Stimulated activated CD8-positive, alpha-beta memory T cell treated with anti-CD3 and anti-CD28 coated beads, Interleukin-15, amount 100 ng/mL, for 48 hours (primary cell): ENCODE measurements around the gene KAT2B.
"Not testable (repeated sequence)": the region's sequence is repeated elsewhere in the genome, so short reads cannot be mapped to it uniquely, and the experiment has no call there.

ENCODE experiments used
- DNase-seq, 2 donors: peaks; one replicate each; pipeline ENCODE4 v3.0.0-alpha.2; 2020; ENCODE audit warnings: low read depth in 2 of 2

Gene KAT2B

DNA sequence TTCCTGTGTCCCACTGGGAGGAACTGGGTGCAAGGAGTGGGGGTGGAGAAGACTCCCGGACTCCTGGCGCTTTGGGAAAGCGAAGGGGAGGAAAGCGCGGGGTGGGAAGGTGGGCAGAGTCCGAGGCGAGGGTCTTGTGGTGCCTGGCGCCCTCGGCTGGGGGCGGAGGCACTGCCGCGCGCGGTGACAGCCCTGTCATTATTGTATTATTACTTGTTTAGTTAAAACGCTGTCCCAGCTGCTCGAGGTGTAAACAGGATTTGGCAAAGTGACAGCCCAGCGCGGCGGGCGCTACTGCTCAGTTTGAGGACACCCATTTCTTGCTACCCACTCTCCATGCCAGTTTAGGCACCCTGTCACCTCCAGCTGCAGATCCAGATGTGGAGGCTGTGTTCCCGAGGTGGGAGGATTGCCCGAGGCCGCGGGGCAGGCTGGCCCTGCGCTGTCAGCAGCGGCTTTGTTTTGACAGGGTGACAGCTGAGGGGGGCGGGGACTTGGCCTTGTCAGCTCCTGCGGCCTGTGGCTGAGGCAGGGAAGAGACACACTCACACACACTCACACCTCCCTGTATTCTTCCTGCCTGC is 1.0 kb downstream of the KAT2B start:
- peak; percentile 69 to 72 for DNase-seq

DNA sequence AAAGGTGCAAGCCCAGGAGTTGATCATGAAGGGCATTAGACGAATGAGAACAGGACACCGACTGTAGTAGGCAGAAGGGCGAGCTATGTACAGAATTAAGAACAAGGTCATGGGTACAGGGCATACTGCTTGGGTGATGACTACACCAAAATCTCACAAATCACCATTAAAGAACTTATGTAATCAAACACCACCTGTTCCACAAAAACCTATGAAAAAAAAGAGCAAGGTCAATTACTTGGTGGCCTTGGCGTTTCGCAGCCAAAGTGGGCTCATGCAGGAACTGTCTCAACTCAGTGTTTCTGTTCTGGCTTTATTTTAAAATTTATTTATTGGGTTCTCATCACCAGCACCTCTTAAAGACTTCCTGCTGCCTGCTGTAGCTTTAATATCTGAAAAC is 2.1 kb downstream of the KAT2B start:
- DNase-seq = no peak

DNA sequence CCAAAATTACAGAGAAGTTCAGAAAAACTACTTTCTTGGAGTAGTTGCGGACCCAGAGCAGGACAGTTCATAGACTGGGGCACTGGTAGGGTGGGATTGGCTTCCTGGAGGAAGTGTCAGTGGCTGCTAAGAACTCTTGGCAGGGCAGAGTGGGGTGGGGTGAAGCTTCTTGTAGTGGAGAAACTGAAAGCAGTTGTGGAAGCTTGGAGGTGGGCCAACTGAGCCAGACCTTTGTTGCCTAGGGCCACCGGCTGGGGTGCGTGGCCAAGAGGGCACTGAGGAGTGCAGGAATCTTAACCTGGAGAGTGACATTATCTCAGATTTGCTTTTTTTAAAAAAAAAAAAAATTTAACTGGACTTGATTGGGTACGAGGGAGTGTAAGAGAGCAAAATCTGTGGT is 3.1 kb downstream of the KAT2B start:
- DNase-seq = no peak

DNA sequence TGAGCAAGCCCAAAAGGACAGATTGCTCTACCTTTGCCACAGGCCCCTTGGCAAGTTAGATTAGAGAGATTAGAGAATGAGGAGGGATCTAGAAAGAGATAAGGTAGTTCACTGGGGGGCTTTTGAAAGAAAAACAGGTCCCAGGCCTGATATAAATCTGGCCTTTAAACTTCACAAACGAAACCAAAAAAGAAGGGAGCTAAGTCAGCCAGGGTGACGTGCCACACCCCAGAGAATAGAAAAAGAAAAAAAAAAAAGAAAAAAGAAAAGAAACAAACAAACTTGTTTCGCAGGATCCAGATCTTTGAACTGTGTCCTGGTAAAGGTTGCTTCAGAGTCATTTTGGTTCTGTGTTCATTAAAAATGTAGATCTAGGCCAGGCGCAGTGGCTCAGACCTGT is 3.6 kb downstream of the KAT2B start:
- DNase-seq = no peak

DNA sequence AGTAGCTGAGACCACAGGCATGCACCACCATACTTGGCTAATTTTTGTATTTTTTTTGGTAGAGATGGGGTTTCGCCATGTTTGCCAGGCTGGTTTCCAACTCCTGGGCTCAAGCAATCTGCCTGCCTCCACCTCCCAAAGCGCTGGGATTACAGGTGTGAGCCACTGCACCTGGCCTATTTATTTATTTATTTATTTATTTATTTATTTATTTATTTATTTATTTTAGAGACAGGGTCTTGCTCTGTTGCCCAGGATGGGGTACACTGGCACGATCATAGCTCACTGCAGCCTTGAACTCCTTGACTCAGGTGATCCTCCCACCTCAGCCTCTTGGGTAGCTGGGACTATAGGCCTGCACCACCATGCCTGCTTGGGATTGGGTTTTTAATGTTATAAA is 4.9 kb downstream of the KAT2B start:
- DNase-seq = not testable (repeated sequence)

DNA sequence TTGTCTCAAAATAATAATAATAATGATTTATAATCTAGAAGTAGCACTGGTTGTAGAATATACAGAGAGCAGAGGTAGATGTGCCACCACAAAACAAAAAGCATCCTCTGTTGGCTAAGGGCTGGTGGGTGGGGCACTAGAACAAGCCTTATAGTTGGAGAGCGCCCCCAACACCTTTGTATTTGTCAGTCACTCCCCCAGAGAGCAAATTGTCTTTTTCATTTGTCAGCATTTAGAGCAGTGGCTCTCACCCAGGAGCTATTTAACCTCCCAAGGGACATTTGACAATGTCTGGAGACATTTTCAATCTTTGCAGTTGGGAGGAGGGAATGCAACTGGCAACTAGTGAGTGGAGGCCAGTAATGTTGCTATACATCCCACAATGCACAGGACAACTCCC is 6.3 kb downstream of the KAT2B start:
- no peak for DNase-seq

DNA sequence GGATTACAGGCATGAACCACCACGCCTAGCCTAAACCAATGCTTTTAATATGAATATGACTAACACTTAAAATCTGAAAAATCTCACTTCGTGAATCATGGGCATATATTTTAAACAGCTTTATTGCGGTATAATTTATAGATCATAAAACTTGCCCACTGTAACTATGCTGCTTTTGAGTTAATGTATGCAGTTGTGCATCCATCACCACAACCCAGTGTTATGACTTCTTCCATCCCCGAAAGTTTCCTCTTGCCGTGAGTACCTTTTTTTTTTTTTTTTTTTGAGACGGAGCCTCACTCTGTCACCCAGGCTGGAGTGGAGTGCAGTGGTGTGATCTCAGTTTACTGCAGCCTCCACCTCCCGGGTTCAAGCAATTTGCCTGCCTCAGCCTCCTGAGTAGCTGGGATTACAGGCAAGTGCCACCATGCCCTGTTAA is 7.1 kb downstream of the KAT2B start:
- no peak for DNase-seq

DNA sequence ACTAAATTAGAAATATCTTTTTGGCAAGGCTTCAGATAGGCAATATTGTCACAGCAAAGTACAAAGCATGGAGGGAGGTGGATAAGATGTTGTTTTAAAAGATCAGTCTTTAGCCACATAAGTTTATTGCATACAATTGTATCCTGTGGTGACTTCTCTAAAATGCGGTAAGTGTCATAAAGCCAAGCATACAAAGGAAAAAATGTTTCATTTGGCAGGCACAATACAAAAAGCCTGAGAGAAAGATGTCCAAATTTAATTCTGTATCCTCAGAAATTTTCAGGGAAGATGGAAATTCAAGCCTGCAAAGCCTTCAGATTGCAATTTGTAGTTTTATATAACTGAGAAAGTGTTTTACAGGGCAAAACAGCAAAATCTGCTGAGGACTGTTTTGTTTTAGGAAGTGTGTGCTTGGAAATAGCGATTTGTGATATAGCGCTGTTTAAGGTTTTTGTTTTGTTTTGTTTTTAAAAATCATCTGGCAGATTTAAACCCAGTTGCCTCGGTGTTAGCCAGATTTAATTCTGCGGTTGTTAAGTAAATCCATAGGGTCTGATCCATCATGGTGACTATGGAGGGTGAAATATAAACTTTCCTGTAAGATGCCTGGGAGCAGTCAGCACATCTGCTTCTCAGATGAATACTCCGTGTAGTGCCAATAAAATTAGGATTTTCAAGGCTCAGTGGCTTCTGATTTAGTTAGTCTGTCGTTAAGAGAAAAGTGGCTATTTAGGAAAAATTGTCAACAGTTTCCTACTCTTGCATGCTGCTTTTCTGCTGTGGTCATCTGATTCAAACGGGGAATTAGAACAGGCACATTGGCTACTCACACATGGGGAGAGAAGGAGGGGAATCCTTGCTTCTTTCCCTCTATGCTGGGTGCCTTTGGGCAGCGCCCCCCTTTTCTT is 8.0 kb downstream of the KAT2B start:
- DNase-seq = no peak

DNA sequence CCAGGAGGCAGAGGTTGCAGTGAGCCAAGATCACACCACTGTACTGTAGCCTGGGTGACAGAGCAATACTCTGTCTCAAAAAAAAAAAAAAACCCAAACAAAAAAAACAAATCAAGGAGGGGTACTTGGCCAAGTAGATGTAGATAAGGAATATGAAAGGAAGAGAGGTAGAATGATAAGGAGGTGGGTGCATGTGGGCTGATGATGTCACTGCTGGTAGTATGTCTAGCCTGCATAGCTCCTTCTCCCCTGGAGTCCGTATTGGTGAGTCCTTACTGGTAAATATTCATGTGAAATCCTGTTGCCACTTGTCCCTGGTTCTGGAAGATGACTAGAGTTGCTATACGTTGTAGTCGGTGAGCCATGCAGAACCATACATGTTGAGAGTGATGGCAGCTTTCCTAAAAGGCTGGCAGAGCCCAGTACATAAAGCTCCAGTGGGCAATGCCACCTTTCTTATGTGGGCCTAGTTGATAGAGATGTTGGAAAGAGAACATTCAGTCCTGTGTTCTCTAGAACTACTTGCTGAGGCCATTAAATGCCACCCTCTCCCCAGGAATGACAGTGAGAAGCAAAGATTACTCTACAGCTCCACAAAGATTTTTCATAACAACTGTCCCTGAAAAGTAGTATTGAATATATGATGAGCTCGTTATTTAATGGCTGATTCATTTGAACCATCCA is 11.0 kb downstream of the KAT2B start:
- no peak for DNase-seq

DNA sequence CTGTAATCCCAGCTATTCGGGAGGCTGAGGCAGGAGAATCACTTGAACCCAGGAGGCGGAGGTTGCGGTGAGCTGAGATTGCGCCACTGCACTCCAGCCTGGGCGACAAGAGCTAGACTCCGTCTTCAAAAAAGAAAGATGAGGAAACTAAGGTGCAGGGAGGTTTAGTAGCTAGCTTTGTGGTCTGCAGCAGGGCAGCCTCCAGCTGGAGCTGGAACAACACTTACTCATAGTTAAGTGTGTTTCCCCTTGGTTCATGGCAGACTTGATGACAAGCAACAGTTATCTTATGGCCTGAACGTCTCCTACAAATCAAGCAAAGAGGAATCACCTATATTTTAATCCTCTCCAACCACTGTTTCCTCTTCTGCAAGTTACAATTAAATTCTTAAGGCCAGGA is 12.6 kb downstream of the KAT2B start:
- DNase-seq = no peak

DNA sequence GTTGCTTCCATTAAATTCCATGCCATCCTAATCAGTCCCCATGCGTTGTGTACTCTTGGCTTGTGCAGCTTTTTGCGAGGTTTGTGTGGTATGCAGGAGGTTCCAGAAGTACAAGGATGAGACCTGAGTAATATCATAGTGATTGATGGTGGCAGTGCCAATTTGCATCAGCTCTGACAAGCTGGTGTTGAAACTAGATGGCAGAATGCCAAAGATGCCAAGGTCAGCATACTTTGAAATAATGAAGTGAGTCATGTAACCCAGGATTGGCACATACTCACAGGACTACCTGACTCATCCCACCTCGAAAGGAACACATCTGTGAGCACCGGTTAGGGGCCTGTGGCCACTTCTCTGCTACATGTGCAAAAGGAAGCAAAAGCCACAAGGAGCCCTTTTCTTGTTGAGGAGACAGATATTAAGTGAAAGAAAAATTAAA is 14.3 kb downstream of the KAT2B start:
- peak; percentile 64 to 67 for DNase-seq

DNA sequence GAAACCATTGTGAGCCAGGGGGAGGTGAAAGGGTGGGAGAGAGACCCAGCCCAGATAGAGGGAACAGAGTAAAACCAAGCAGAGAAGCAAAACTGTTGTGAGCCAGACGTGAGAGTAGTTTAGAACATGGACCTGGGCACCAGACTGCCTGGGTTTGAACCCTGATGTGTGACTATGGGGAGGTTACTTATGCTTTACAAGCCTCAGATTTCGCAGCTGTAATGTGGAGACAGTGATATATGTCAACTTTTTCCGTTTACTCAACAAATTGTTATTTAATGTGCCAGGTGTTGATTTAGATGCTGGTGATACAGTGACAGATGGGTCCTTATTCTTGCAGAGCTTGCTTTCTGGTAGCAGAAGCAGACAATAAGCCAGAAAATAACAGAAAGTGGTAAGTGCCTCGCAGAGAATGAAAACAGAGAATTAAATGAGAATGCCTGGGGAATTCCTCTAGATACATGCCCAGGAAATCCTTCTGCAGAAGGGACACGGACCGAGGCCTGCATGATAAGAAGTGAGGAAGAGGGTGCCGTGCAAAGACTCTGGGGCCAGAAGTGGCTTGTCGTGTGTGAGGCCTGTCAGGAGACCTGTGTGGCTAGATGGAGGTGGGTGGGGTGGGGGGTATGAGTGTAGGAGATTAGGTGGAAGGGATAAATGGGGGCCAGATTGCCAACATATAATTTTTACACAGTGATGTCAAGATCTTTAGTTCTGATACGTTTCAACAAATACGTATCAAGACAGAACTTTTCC is 15.0 kb downstream of the KAT2B start:
- no peak for DNase-seq

DNA sequence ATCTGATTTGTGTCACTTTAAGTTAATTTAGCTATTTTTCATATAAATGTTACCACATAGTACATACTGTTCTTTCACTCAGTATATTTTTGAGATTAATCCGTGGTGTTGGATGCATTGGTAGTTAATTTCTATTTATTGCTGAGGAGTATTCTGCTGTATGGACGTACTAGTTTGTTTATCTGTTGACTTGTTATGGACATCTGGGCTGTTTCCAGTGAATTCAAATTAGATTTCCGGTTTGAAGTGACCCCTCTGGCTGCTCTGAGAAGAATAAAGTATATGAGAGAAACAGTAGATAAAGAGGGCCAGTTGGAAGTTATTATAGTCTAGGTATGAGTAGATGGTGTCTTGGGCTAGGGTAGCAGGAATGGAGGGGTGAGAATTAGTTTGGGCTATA is 15.6 kb downstream of the KAT2B start:
- no peak for DNase-seq

DNA sequence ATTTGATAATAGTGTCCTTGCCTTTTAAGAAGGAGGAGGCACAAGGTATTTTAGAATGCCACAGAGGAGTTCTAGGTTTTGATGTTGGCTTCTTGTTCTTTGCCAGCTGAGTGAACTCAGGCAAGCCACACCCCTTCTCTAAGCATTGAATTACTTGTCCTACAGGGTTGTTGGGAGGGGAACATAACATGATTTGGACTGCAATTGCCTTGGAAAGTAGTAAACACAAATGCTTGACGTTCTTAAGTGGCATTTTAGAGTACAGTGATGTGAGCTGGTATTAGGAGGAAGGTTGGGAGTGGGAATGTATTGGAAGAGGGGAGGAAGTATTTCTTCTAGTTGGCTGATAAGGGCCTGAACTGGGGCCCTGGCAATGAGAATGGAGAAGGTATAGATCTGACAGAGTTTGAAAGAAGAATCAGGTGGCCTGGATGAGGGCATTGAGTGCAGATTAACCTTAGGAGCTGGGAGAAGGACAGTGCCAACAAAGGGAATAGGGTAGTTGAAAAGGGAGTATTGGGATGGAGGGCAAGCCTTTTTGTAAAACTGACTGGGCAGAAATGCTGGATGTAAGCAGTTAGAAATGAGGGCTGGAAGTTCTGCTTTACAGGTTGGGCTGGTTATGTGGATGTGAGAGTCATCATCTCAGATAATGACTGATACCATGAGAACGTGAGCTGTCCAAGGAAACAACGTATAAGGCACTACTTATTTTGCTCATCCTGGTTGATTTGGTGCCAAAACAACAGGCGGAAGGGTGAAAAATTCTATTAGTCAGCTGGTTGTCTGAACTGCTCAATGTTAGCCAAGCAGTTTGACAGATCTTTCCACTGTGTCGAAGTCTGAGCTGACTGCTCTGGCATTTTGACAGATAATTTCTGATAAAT is 16.7 kb downstream of the KAT2B start:
- peak in 1 of 2 donors; percentile 21 for DNase-seq

DNA sequence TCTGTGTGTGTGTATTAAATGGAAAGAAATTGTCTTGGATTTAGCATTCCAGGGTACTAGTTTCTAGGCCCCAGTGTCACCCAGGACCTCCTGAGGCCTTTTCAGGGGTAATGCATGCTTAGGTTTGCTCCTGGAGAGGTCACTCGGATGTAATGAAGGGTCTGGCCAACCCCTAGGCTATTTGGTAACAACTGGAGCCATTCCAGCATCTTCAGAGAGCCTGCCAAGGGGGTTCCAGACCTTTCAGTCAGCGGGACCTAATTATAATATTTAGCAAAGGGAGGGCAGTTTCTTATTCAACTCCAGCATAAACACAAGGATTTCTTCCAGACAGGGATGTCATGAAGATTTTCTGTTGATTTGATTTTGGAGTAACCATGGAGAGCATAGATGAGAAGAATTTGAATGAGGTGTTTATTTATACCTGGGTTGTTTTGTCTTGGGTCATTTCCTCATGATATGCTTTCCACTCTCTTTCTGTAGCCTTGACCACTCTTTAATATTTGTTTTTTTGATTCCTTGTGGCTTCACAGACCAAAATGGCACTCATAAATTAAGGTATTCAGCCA is 17.4 kb downstream of the KAT2B start:
- no peak for DNase-seq

DNA sequence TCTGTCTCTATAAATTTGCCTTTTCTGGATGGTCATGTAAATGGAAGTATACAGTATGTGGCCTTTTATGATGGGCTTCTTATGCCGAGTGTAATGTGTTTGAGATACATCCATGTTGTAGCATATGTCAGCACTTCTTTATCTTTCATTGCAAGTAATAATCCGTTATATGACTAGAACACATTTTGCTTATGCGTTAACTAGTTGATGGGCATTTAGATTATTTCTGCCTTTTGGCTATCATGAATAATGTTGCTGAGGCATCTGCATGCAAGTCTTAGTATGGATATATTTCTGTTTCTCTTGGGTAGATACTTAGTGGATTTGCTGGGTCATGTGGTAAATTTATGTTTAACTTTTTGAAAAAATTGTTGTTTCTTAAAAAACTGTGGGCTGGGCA is 19.7 kb downstream of the KAT2B start:
- no peak for DNase-seq

DNA sequence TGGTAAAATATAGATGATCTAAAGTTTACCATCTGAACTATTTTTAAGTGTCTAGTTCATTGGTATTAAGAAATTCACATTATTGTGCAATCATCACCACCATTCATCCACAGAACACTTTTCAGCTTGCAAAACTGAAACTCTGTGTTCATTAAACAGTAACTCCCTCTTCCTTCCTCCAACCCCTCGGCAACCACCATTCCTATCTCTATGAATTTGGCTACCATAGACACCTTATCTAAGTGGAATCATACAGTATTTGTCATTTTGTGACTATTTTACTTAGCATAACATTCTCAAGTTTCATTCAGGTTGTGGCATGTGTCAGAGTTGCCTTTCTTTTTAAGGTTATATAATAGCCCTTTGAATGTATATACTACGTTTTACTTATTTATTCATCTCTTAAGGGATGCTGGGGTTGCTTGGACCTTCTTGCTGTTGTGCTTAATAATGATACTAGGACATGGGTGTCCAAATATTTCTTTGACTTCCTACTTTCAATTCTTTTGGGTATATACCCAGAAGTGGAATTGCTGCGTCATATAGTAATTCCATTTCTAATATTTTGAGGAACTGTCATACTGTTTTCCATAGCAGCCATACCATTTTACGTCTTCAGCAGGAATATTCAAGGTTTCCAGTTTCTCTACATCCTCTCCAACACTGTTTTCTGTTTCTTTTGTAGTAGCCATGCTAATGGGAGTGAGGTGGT is 20.9 kb downstream of the KAT2B start:
- no peak for DNase-seq

DNA sequence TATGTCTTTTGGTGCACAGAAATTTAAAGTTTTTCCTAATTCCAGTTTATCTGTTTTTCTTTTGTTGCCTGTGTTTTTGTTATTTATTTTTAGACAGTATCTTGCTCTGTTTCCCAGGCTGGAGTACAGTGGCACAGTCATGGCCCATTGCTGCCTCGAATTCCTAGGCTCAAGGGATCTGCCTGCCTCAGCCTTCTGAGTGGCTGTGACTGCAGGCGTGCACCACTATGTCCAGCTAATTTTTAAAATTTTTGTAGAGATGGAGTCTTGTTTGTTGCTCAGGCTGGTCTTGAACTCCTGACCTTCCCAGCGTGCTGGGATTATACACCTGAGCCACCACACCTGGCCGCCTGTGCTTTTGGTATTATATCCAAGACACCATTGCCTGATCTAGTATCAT is 22.8 kb downstream of the KAT2B start:
- DNase-seq = no peak

DNA sequence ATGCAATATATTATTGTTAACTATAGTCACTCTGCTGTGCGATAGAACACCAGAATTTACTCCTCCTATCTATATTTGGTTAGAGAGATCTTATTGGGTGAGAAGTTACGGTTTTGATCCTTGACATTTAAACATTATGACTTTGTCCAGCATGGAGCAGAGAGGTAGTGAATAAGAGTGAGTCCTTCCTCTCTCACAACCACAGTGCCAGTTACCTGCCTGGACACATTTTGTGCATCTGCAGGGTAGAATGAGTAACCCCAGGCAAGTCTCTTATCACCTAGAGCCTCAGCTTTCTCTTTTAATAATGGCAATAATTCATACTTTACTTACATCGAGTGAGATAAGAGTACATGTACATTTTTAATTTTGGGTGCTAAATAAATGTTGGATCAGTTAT is 24.1 kb downstream of the KAT2B start:
- no peak for DNase-seq
